Measurements from ENCODE around the gene OR8B8.
"Not testable (repeated sequence)": the region's sequence is repeated elsewhere in the genome, so short reads cannot be mapped to it uniquely, and the experiment has no call there.

The OR8B8 gene

GRCh38 chr11:124445646-124446150 is at the start of gene OR8B8:
TSS of gene OR8B8 (minus strand) at chr11:124445696. CDS start at chr11:124441085, 4,611 bp downstream.
- no peak for DNase-seq

DNA sequence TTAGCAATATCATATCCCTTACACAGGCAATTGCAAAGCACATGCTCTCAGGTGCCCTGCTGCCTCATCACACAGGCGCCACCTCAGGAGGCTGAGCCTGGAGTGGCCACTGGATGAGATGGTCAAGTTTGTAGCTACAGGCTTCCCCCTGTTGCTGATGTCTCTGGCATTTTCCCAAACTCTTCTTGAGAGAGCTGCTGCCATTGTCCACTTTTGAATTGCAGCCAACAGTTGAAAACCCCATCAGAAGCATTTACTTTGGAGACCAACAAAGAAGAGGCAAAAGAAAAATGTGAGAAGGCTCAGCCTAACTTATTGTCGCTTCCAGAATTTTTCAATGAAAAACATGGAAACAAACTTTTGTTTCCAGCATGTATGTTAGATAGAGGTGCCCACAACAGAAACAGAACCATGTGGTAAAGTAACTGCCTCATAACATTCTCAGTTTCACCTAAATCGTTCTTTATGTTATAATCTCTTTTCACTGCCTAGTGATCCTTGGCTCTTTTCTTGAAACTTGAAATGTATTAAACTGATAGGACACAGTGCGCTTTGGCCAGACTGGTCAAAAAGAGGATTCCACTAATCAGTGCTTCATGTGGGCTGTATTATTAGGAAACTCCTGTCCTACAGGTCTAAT is 47.6 kb upstream of the OR8B8 start:
- no peak for DNase-seq

GRCh38 chr11:124483422-124483821 is 37.9 kb upstream of the OR8B8 start:
- DNase-seq, result no peak

DNA sequence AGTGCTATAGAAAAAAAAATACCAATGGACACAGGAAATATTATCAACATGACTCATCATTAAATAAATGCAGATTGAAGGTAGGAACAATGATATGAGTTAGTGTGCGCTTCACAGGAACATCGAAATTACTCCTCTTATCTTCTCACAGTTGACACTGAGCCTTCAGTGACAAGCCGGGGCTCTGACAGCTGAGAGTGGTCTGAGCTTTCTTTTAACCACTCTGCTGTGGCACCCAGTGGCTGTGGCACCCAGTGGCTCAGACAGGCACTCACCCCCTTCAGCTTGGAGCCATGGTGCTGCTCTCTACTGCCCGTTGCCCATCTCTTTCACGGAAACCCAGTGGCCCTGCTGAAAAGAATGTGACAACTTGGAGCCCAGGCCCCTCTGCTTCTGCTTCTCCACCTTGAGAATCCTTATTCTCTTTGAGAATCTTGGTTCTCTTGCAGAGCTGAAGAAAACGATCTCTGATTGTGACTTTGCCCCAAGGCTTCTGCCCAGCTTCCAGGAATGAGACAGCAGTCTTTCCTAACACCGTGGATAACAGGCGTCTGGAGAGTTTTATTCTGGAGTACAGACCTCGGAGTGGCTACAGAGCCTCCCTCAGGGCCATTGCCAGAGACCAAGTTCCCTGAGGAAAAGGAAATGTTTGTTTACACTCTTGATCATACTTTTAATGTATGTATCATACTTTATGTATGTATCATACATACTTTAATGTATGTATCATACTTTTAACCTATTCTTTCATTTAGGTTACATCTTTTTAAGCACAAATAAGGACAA is 37.1 kb upstream of the OR8B8 start:
- no peak for DNase-seq

DNA sequence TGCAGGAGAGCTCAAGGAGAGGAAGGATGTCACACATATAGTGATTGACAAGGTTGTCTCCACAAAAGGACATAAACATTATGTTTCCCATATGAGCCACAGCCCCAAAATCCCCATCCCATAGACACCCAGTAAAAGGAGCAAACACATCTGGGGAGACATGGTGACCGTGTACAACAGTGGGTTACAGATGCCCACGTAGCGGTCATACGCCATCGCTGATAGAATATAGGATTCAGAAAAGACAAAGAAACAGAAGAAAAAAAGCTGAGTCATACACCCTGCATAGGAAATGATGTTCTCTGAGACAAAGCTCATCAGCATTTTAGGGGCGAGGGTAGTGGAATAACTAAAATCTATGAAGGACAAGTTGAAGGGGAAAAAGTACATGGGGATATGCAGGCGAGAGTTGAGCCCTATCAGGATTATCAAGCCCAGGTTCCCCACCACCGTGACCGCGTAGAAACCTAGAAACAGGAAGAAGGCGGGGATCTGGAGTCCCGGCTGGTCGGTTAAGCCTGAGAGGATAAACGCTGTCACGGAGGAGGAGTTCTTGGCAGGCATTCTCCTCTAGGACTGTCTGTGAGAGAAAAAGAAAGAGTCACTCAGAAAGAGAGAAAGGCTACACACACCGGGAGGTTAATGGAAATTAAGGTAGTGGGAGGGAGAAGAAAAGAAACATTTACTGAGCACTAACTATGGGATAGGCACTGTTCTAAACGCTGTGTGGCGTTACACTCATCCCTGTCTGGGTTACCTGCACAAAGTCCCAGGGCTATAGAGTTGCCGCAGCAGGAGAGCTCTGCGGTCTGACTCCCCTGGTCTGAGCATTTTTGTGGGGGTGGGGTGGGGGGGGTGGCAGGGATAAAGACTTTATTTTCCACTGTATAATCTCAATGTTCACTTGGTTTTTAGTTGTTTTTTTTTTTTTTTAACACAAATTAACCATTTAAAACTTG is 36.1 kb upstream of the OR8B8 start:
- peak; percentile 55 for DNase-seq

DNA sequence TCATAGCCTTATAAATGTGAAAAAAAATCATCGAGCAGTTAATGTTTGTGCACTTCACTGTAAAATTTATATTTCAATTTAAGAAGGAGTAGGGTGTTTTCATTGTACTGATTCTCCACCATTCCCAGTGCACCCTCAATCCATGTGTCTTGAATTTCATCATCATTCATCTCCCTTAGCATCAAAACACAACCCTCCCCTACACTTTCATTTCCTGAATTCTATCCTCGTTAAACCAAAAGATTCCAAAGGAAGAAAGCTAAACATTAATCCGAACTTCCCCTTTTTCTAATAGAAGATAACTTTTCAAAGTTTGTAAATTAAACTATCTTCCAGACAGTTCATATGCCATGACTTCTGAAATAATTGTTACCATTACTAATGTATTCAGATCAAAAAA is 34.1 kb upstream of the OR8B8 start:
- no peak for DNase-seq

DNA sequence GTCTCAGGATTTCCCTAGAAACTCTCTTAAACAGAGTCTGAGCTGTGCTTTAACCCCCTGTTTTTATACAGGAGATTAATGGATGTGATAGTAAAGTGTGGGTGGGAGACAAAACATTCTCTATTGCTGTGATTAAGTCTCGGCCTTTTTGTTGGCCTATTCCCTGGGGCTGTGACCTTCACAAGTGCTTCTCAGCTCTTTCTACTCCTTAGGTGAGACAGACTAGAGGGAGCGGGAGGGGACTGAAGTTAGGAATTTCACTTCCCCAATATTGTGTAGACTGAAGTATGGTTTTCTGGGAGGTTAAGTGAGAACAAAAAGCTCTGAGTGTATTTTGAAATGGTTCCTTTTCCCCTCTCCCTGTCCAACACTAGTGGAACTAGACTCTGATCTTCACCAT is 29.8 kb upstream of the OR8B8 start:
- DNase-seq, result no peak

- DNase-seq, result no peak
These were observed 29.3 kb upstream of the OR8B8 start for GRCh38 chr11:124474779-124475178.

- no peak for DNase-seq
These were observed 28.6 kb upstream of the OR8B8 start for GRCh38 chr11:124474079-124474478.

- DNase-seq, result no peak
These were observed 28.0 kb upstream of the OR8B8 start for GRCh38 chr11:124473476-124473875.

GRCh38 chr11:124470561-124471227 is 25.2 kb upstream of the OR8B8 start:
- DNase-seq, result peak; percentile 63

DNA sequence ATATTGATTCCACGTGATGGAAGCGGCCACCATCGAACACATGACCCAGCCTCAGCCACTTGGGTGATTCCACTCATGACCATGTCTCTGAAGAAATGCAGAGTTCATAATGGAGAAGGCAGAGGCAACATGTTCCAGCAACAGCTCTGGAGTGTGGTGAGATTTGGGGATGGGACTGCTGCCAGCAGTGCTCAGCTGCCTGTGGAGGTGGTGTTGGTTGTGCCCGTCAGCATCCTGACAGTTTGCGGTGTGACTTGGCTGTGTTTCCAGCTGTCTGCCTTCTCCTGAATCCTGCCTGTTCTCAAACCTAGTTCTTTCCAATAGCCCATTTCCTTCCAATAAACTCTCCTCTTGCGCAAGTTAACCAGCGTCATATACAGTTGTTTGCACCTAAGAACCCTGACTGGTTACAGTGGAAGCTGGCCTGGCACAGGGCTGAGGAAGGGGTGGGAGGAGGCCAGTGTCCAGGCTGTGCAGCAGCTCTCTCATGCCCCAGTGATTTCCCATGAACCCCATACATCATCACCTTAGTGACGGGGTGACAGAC is 22.0 kb upstream of the OR8B8 start:
- no peak for DNase-seq

DNA sequence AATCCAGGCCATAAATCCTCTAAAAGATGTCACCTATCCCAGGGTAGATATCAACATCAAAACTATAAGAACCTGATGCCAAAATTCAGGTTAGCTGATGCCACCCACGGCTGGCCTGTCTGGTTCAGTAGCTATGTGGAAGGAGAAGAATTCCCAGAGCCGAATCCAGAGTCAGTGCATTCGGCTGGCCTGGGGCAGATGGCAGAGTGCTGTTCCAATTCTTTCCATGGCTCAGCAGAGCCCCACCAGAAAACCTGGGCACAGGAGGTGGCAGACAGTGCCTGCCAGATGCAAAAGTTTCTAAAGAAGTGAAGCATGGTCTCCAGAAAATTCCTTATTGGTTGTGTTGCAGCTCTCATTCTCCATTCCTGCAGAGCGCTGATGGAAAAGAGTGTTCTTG is 19.9 kb upstream of the OR8B8 start:
- no peak for DNase-seq

GRCh38 chr11:124463990-124464389 is 18.5 kb upstream of the OR8B8 start:
- no peak for DNase-seq

- DNase-seq, result peak; percentile 62
These were observed 17.8 kb upstream of the OR8B8 start for GRCh38 chr11:124463324-124463723.

GRCh38 chr11:124460459-124460858 is 15.0 kb upstream of the OR8B8 start:
- DNase-seq, result no peak

DNA sequence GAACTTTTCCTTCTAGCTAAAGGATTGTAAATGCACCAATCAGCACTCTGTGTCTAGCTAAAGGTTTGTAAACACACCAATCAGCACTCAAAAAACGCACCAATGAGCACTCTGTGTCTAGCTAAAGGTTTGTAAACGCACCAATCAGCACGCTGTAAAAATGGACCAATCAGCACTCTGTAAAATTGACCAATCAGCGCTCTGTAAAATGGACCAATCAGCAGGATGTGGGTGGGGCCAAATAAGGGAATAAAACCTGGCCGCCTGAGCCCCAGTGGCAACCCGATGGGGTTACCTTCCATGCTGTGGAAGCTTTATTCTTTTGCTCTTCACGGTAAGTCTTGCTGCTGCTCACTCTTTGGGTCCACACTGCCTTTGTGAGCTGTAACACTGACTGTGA is 13.9 kb upstream of the OR8B8 start:
- DNase-seq, result not testable (repeated sequence)

- DNase-seq, result no peak
These were observed 9.1 kb upstream of the OR8B8 start for GRCh38 chr11:124454552-124454951.

DNA sequence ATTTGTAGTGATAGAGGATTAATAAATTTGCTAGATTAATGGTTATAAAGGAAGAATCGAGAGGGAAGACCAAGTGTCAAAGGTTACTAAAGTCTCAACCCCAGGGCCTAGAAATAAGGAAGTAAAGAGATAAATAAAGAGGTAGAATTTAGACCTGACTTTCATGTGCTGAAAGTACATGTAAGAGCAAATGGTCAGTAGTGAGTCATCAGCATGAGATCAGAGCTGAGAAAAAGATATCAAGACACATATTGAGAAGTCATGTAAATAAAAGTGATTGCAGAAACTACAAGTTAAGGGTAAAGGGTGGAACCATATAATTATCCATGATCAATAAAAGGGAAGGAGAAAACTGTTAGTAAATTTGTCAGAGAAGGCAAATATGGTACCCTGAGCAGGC is 1.4 kb upstream of the OR8B8 start:
- no peak for DNase-seq

- no peak for DNase-seq
These were observed 2.6 kb downstream of the OR8B8 start for GRCh38 chr11:124442847-124443246.

GRCh38 chr11:124442442-124442841 is 3.1 kb downstream of the OR8B8 start:
- DNase-seq, result no peak

- no peak for DNase-seq
These were observed 4.0 kb downstream of the OR8B8 start for GRCh38 chr11:124441519-124441918.
